ENCODE measurements around the gene ARL6IP5.

ARL6IP5 gene

GRCh38 chr3:69084326-69085167 lies at the start of gene ARL6IP5:
TSS of gene ARL6IP5 (plus strand) at chr3:69084937. CDS start at chr3:69085048, 111 bp downstream.
- peak; percentile 98 for FAIRE-seq

- no peak for FAIRE-seq
Observed at GRCh38 chr3:69044608-69045007, 40.1 kb upstream of the ARL6IP5 start.

- FAIRE-seq = no peak
Observed at GRCh38 chr3:69048990-69049389, 35.7 kb upstream of the ARL6IP5 start.

GRCh38 chr3:69051756-69052471 lies 32.8 kb upstream of the ARL6IP5 start, which contains the start of gene TMF1:
TSS of gene TMF1 (minus strand) at chr3:69052333. CDS start at chr3:69052086, 247 bp downstream.
- peak; percentile 99 for FAIRE-seq

- FAIRE-seq = no peak
Observed at GRCh38 chr3:69052472-69052898, 32.3 kb upstream of the ARL6IP5 start.

GRCh38 chr3:69058180-69058946 lies 26.4 kb upstream of the ARL6IP5 start:
- peak; percentile 30 for FAIRE-seq

GRCh38 chr3:69058947-69059224 lies 25.9 kb upstream of the ARL6IP5 start:
- FAIRE-seq = no peak

- FAIRE-seq = no peak
Observed at GRCh38 chr3:69059688-69060087, 25.0 kb upstream of the ARL6IP5 start.

GRCh38 chr3:69063636-69064035 lies 21.1 kb upstream of the ARL6IP5 start:
- no peak for FAIRE-seq

GRCh38 chr3:69065318-69065964 lies 19.3 kb upstream of the ARL6IP5 start:
- no peak for FAIRE-seq

- FAIRE-seq = no peak
Observed at GRCh38 chr3:69066121-69066520, 18.6 kb upstream of the ARL6IP5 start.

GRCh38 chr3:69072928-69073327 lies 11.8 kb upstream of the ARL6IP5 start:
- FAIRE-seq = no peak

GRCh38 chr3:69079269-69080159 lies 5.2 kb upstream of the ARL6IP5 start:
- FAIRE-seq = no peak

GRCh38 chr3:69080233-69080920 lies 4.4 kb upstream of the ARL6IP5 start, which contains the start of gene UBA3:
TSS of gene UBA3 (minus strand) at chr3:69080365. CDS start at chr3:69080353, 12 bp downstream.
- peak; percentile 30 for FAIRE-seq

- no peak for FAIRE-seq
Observed at GRCh38 chr3:69081583-69082262, 3.0 kb upstream of the ARL6IP5 start.

- FAIRE-seq = no peak
Observed at GRCh38 chr3:69082361-69082760, 2.4 kb upstream of the ARL6IP5 start.

- FAIRE-seq = no peak
Observed at GRCh38 chr3:69082805-69083204, 1.9 kb upstream of the ARL6IP5 start.

- no peak for FAIRE-seq
Observed at GRCh38 chr3:69085168-69085832, 563 bp downstream of the ARL6IP5 start.

- no peak for FAIRE-seq
Observed at GRCh38 chr3:69085833-69086722, 1.3 kb downstream of the ARL6IP5 start.

Data from G401.6 (cell line).